T-helper 9 cell (primary cell): ENCODE results near the gene MRPL9.
"Not testable (repeated sequence)": the region's sequence is repeated elsewhere in the genome, so short reads cannot be mapped to it uniquely, and the experiment has no call there.

Source experiments
- DNase-seq: peaks from one replicate; pipeline ENCODE4 v3.0.0-alpha.2; 2020

MRPL9 gene

GRCh38 chr1:151782741-151783140 is 19.4 kb upstream of the MRPL9 start:
- no peak for DNase-seq

- not testable (repeated sequence) for DNase-seq
Measured at GRCh38 chr1:151782026-151782425, 18.7 kb upstream of the MRPL9 start.

- DNase-seq: not testable (repeated sequence)
Measured at GRCh38 chr1:151780736-151781135, 17.4 kb upstream of the MRPL9 start.

GRCh38 chr1:151779852-151780251 is 16.6 kb upstream of the MRPL9 start:
- no peak for DNase-seq

- DNase-seq: no peak
Measured at GRCh38 chr1:151777317-151777716, 14.0 kb upstream of the MRPL9 start.

GRCh38 chr1:151776665-151777062 is 13.4 kb upstream of the MRPL9 start:
- DNase-seq: no peak

- DNase-seq: no peak
Measured at GRCh38 chr1:151775894-151776664, 12.8 kb upstream of the MRPL9 start.

- no peak for DNase-seq
Measured at GRCh38 chr1:151774256-151774922, 11.1 kb upstream of the MRPL9 start.

- no peak for DNase-seq
Measured at GRCh38 chr1:151773702-151774101, 10.4 kb upstream of the MRPL9 start.

- DNase-seq: not testable (repeated sequence)
Measured at GRCh38 chr1:151769270-151769669, 6.0 kb upstream of the MRPL9 start.

GRCh38 chr1:151768351-151769066 is 5.2 kb upstream of the MRPL9 start:
- DNase-seq: not testable (repeated sequence)

GRCh38 chr1:151763990-151764389 is 694 bp upstream of the MRPL9 start:
- no peak for DNase-seq

GRCh38 chr1:151760597-151761385 is 2.5 kb downstream of the MRPL9 start:
- no peak for DNase-seq

GRCh38 chr1:151759241-151759640 is 4.1 kb downstream of the MRPL9 start:
- no peak for DNase-seq

GRCh38 chr1:151756291-151756690 is 7.0 kb downstream of the MRPL9 start:
- DNase-seq: no peak

GRCh38 chr1:151741516-151741915 is 21.8 kb downstream of the MRPL9 start:
- DNase-seq: no peak

GRCh38 chr1:151739590-151740355 is 23.5 kb downstream of the MRPL9 start:
- no peak for DNase-seq

GRCh38 chr1:151737479-151737878 is 25.8 kb downstream of the MRPL9 start:
- DNase-seq: no peak

- no peak for DNase-seq
Measured at GRCh38 chr1:151737026-151737425, 26.3 kb downstream of the MRPL9 start.

- not testable (repeated sequence) for DNase-seq
Measured at GRCh38 chr1:151733995-151734394, 29.3 kb downstream of the MRPL9 start.

GRCh38 chr1:151733126-151733525 is 30.2 kb downstream of the MRPL9 start:
- no peak for DNase-seq

- DNase-seq: no peak
Measured at GRCh38 chr1:151729966-151730291, 33.4 kb downstream of the MRPL9 start.
